C4-2B (cell line): Measurements from ENCODE around the gene CXCL13.
A peak's percentile ranks its signal among the peaks of the same experiment; 100 is the strongest.
"Not testable (repeated sequence)": the region's sequence is repeated elsewhere in the genome, so short reads cannot be mapped to it uniquely, and the experiment has no call there.

ENCODE experiments used
- H3K27ac ChIP-seq: fragments of 450-650 bp; 2 replicates; pipeline ENCODE4 v1.5.1; 2017
- ZFX ChIP-seq: fragments of 450-650 bp; IDR thresholded peaks from 2 replicates; pipeline ENCODE4 v1.6.1; 2017
- TF ChIP-seq, protein P1 (sequence below): fragments of 450-650 bp; conservative IDR thresholded peaks from 2 replicates; pipeline ENCODE4 v1.5.1; 2017; ENCODE audit warnings: mild to moderate bottlenecking

Gene CXCL13, protein sequence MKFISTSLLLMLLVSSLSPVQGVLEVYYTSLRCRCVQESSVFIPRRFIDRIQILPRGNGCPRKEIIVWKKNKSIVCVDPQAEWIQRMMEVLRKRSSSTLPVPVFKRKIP

DNA sequence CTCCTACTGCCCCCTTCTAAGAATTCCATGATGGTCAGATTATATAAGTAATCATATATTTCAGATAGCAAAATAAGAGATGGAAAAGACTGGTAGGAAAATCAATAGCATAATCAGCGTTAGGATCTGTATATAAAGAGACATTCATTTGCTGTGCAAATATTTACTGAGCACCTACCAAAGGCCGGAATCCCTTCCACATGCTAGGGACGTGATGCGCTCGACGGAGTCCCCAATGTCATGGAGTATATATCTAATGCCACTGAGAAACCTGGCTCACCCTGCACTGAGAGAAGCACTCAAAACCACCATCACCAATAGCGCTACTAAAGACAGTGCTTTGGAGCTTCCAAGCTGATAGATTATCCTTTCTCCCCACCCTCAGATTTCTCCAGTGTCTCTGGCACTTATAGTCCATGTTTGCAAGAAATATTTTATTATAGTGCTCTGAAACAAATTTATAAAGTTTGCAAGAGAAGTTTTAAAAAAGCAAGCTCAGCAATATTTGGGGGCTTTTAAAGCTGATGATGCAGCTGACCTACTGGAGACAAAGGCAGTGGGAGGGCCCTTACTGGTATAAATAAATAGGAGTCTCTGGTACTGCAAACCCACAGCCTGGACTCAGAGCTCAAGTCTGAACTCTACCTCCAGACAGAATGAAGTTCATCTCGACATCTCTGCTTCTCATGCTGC lies at the start of gene CXCL13:
Gene CXCL13 (plus strand): TSS at position 611 of the 693 bp plus-strand sequence. CDS start 46 bp downstream, at position 657.
- peak within 1 kb of the TSS; percentile 41; the same call in 1 of the 2 replicates for H3K27ac ChIP-seq
- TF ChIP-seq, protein P1, sequence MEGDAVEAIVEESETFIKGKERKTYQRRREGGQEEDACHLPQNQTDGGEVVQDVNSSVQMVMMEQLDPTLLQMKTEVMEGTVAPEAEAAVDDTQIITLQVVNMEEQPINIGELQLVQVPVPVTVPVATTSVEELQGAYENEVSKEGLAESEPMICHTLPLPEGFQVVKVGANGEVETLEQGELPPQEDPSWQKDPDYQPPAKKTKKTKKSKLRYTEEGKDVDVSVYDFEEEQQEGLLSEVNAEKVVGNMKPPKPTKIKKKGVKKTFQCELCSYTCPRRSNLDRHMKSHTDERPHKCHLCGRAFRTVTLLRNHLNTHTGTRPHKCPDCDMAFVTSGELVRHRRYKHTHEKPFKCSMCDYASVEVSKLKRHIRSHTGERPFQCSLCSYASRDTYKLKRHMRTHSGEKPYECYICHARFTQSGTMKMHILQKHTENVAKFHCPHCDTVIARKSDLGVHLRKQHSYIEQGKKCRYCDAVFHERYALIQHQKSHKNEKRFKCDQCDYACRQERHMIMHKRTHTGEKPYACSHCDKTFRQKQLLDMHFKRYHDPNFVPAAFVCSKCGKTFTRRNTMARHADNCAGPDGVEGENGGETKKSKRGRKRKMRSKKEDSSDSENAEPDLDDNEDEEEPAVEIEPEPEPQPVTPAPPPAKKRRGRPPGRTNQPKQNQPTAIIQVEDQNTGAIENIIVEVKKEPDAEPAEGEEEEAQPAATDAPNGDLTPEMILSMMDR, result no peak
- TF ChIP-seq ZFX, result no peak

DNA sequence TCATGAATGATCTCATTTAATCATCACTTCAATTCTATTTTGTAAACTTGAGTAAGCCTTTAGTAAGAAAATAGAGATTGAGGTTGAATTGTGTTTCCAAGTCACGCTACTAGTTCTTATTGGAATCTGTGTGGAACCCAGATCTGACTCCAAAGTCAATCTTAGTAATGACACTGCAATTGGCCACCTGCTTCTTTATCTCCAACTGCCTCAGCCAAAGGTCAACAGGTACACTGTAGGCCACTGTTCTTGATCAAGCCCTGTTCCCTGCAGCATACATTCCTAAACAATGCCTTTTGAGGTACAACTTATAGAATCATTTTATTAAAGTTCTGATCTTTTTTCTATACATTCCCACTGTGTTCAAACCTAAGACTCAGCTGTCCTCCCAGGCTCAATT lies 45.5 kb upstream of the CXCL13 start:
- no peak overlapping the region for H3K27ac ChIP-seq
- TF ChIP-seq, protein P1, result no peak
- TF ChIP-seq ZFX, result no peak

- H3K27ac ChIP-seq, result peak overlapping the region; percentile 98
These were observed 43.9 kb upstream of the CXCL13 start for GRCh38 chr4:77561720-77562119.

GRCh38 chr4:77564231-77564630 lies 41.4 kb upstream of the CXCL13 start:
- TF ChIP-seq, protein P1, result no peak
- TF ChIP-seq ZFX, result no peak
- H3K27ac ChIP-seq, result peak overlapping the region; percentile 98

- TF ChIP-seq, protein P1, result no peak
- TF ChIP-seq ZFX, result no peak
- H3K27ac ChIP-seq, result no peak overlapping the region
These were observed 39.5 kb upstream of the CXCL13 start for GRCh38 chr4:77566148-77566547.

- TF ChIP-seq, protein P1, result no peak
- TF ChIP-seq ZFX, result no peak
- peak overlapping the region; percentile 16; the same call in 1 of the 2 replicates for H3K27ac ChIP-seq
These were observed 38.1 kb upstream of the CXCL13 start for GRCh38 chr4:77567549-77567948.

GRCh38 chr4:77570508-77571214 lies 35.0 kb upstream of the CXCL13 start:
- not testable (repeated sequence) for H3K27ac ChIP-seq

- TF ChIP-seq ZFX, result no peak
- H3K27ac ChIP-seq, result no peak overlapping the region
These were observed 29.3 kb upstream of the CXCL13 start for GRCh38 chr4:77576351-77576750.

DNA sequence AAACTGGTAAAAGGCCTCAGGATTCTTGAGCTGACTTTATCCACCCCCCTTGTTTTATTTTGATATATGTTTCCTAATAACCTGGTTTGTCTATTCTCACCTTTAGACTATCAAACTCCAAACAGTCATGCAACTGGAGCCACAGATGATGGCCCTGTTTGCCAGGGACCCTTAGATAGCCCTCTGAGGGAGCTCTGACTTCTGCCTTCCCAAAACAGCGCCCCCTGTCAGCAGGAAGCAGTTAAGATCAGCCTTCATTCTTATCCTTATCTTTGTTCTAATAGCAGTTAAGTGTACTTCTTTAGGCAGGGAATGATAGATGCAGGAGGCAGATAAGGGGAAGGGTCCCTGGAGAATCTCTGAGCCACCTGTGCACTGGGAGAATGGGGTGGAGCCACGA lies 27.5 kb upstream of the CXCL13 start:
- H3K27ac ChIP-seq, result no peak overlapping the region
- TF ChIP-seq, protein P1, result peak; percentile 27
- TF ChIP-seq ZFX, result no peak
